ENCODE results near the gene TRDMT1. TPM values are rescaled to one million over a fixed set of nuclear protein-coding genes. Genes with fewer than 3 reads are reported as not detected.

The TRDMT1 gene
- total and polyA plus RNA-seq, 4 donors, result 2.5 to 25.9 (median 6.5) TPM

- 82 to 92% methylated on average over 5 of the region's 5 CpGs for WGBS, 2 donors
- no peaks in the 10 kb centered on the region for H3K27me3 ChIP-seq (ENCODE audit: control insufficient read depth in 3 of 3, insufficient read depth in 3 of 3, low read length in 2 of 3)
- no peak for TF ChIP-seq CTCF (IDR thresholded peaks at IDR 0.05; ENCODE audit: control extremely low read depth, extremely low read depth)
Measured at GRCh38 chr10:17241611-17242333, 40.3 kb upstream of the TRDMT1 start.

GRCh38 chr10:17240616-17241015, 39.1 kb upstream of the TRDMT1 start:
- Histone ChIP-seq H3K27ac (ENCODE audit: low read depth in 1 of 2, low read length in 1 of 2) (no peak overlapping the region), H3K4me1 (ENCODE audit: control insufficient read depth in 5 of 5, insufficient read depth in 5 of 5, low read length in 5 of 5) (no peaks in the 10 kb centered on the region), H3K36me3 (ENCODE audit: control insufficient read depth in 4 of 4, insufficient read depth in 4 of 4, low read length in 4 of 4) (peaks cover 3 to 26% (median 11%) of the 10 kb centered on the region in 4 donors), H3K9me3 (ENCODE audit: control insufficient read depth in 4 of 4, insufficient read depth in 3 of 4, low read length in 3 of 4) (peaks cover 0 to 3% (median 1%) of the 10 kb centered on the region in 4 donors), H3K9ac (ENCODE audit: insufficient read depth in 1 of 2, low read length in 2 of 2) (no peak overlapping the region), H3K4me3 (no peak overlapping the region), H3K27me3 (ENCODE audit: control insufficient read depth in 3 of 3, insufficient read depth in 3 of 3, low read length in 2 of 3) (no peaks in the 10 kb centered on the region)
- WGBS, 2 donors, result 93 to 94% methylated on average over 4 of the region's 4 CpGs
- no peak for TF ChIP-seq CTCF (IDR thresholded peaks at IDR 0.05; ENCODE audit: control extremely low read depth, extremely low read depth)
- DNase-seq (no peak), ATAC-seq (ENCODE audit: insufficient read depth, low FRiP score) (no peak)

More at GRCh38 chr10:17241611-17242333, 40.3 kb upstream of the TRDMT1 start:
- no peak for ATAC-seq (ENCODE audit: insufficient read depth, low FRiP score)
- no peak for DNase-seq
- no peak overlapping the region for H3K4me3 ChIP-seq
- no peaks in the 10 kb centered on the region for H3K4me1 ChIP-seq (ENCODE audit: control insufficient read depth in 5 of 5, insufficient read depth in 5 of 5, low read length in 5 of 5)
- no peak overlapping the region for H3K9ac ChIP-seq (ENCODE audit: insufficient read depth in 1 of 2, low read length in 2 of 2)
- H3K9me3 ChIP-seq (ENCODE audit: control insufficient read depth in 4 of 4, insufficient read depth in 3 of 4, low read length in 3 of 4), result peaks cover 0 to 3% (median 1%) of the 10 kb centered on the region in 4 donors
- H3K27ac ChIP-seq (ENCODE audit: low read depth in 1 of 2, low read length in 1 of 2), result no peak overlapping the region
- peaks cover 0 to 15% (median 6%) of the 10 kb centered on the region in 4 donors for H3K36me3 ChIP-seq (ENCODE audit: control insufficient read depth in 4 of 4, insufficient read depth in 4 of 4, low read length in 4 of 4)

- Histone ChIP-seq H3K4me3 (no peak overlapping the region), H3K4me1 (ENCODE audit: control insufficient read depth in 5 of 5, insufficient read depth in 5 of 5, low read length in 5 of 5) (peaks cover 0 to 2% (median 0%) of the 10 kb centered on the region in 5 donors), H3K27me3 (ENCODE audit: control insufficient read depth in 3 of 3, insufficient read depth in 3 of 3, low read length in 2 of 3) (no peaks in the 10 kb centered on the region), H3K27ac (ENCODE audit: low read depth in 1 of 2, low read length in 1 of 2) (no peak overlapping the region), H3K9ac (ENCODE audit: insufficient read depth in 1 of 2, low read length in 2 of 2) (no peak overlapping the region), H3K9me3 (ENCODE audit: control insufficient read depth in 4 of 4, insufficient read depth in 3 of 4, low read length in 3 of 4) (peaks cover 0 to 4% (median 2%) of the 10 kb centered on the region in 4 donors), H3K36me3 (ENCODE audit: control insufficient read depth in 4 of 4, insufficient read depth in 4 of 4, low read length in 4 of 4) (peaks cover 5 to 31% (median 15%) of the 10 kb centered on the region in 4 donors)
- ATAC-seq (ENCODE audit: insufficient read depth, low FRiP score) (no peak), DNase-seq (no peak)
- WGBS, 2 donors, result 99 to 100% methylated on average over 2 of the region's 2 CpGs
- no peak for TF ChIP-seq CTCF (IDR thresholded peaks at IDR 0.05; ENCODE audit: control extremely low read depth, extremely low read depth)
Measured at GRCh38 chr10:17240096-17240495, 38.6 kb upstream of the TRDMT1 start.

Measured in lung (tissue), 12 donors.